SIG-M5 treated with dmso at 0.1 percent for 504 hours (cell line): ENCODE measurements around the gene TIPIN.
"Not testable (repeated sequence)": the region's sequence is repeated elsewhere in the genome, so short reads cannot be mapped to it uniquely, and the experiment has no call there.

Experiments
- DNase-seq: peaks from one replicate; lab custom pipeline; 2025; ENCODE audit not compliant: unreplicated experiment; lab: John Stamatoyannopoulos, UW

The TIPIN gene

DNA sequence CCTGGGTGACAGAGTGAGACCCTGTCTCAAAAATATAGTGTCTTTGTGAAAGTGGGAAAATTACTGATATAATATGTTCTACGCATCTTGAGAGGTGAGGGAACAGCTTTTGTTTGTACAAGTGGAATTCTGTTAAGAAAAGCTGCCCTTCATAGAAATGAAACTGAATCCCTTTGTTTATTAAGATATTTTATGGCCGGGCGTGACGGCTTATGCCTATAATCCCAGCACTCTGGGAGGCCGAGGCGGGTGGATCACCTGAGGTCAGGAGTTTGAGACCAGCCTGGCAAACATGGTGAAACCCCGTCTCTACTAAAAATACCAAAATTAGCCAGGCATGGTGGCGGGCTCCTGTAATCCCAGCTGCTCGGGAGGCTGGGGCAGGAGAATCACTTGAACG is 52.1 kb downstream of the TIPIN start:
- DNase-seq = not testable (repeated sequence)

DNA sequence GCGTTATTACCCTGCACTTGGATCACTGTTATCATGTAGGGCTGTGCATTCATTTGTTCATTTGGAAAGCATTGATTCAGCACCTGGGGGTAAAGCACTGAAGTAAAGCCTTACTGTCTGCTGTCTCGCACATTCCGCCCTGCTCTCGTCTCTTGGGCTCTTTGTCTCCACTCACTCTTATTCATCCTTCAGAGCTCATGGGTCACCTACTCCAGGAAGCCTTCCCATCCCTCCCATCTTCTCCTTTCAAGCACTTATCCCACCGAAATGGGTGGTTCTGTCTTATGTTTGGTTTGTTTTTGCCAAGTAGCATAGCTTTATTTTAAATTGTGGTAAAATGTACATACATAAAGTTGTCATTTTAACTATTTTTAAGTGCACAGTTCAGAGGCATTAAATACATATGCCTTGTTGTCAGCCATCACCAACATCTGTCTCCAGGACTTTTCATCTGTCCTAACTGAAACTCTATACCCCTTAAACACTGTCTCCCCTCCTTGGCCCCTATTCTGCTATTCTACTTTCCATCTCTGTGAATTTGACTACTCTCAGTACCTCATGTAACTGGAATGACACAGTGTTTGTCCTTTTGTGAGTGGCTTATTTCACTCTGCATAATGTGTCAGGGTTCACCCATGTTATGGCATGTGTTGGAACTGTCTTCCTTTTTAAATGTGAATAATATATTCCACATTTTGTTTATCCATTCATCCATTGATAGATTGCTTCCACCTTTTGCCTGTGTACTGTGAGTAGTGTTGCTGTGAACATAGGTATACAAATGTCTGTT is 53.8 kb downstream of the TIPIN start:
- no peak for DNase-seq

DNA sequence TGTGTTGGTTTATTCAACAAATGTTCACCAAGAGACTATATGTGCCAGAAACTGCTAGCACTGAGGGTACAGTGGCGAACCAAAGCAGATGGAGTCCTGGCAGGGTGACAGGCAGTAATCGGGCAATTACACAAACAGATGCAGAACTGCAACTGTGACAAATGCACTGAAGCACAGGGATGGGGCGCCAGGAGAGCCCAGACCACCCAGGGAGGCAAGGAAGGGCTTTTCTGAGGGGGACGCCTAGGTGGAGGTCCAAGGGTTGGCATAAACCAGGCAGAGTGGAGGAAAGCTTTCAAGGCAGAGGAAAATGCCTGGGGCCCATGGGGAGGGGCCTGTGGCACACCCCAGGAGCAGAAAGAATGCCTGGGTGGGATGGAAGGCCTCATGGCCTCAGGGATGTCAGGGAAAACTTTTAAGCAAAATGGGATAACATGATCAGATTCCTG is 57.7 kb downstream of the TIPIN start:
- no peak for DNase-seq

DNA sequence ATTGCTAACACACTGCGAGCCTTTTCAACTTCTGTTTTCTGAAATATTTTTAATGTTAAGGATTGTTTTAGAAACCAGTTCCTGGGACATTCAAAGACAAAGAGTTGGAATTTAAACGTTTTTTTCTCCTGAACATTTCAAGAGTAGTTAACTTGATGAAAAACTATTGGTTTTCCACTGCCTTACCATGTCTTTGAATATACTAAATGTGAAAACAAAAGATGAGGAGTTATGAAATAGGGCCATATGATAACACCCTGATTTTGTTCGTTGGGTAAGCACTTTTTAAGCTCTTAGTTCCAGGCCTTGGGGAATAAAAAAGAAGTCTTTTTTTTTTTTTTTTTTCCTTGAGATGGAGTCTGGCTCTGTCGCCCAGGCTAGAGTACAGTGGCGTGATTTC is 60.3 kb downstream of the TIPIN start:
- DNase-seq = no peak

DNA sequence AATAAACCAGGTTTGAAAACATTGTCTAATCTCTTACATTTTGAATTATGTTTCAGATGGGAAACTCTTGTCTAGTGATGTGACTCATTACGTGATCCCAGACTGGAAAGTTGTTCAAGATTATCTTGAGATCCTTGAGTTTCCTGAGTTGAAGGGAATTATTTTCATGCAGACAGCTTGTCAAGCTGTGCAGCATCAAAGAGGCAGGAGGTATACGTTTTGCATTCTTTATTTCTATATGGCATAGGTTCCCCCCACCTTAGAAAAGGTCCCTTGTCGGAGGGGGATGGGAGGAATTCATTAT is 61.6 kb downstream of the TIPIN start:
- no peak for DNase-seq

DNA sequence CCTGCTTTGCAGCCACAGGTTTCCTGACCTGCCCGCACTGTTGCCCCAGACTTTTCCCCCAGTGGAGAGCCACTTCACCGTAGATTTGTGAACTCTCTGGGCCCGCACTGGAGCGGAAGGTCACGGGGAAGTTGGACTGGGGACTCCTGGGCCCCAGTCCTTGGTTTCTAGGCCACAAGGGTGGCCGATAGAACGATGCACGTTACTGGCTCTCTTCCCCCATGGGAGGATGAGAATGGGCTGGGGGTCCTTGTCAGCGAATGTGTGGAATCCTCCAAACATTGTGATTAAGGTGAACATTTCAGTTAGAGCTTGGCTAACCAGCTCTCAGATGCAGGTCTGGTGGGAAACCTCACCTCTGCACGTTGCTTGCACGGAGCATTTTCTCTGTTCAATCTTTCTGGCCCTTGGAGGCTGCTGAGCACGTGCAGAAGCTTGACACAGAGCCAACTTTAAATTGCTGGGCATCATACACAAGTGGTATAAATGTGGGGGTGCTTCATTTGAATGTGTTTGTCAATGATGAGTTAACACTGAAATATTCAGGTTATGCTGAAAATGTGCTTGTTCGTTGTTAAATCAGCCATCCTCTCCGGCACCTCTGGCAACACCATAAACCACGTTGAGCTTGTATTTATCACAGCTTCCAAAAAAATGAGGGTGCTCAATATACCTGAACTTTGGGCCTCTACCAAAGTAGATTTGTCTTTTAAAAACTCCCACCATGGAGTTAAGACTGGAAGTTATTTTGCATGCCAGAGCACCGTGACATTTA is 62.1 kb downstream of the TIPIN start:
- peak; percentile 60 for DNase-seq

DNA sequence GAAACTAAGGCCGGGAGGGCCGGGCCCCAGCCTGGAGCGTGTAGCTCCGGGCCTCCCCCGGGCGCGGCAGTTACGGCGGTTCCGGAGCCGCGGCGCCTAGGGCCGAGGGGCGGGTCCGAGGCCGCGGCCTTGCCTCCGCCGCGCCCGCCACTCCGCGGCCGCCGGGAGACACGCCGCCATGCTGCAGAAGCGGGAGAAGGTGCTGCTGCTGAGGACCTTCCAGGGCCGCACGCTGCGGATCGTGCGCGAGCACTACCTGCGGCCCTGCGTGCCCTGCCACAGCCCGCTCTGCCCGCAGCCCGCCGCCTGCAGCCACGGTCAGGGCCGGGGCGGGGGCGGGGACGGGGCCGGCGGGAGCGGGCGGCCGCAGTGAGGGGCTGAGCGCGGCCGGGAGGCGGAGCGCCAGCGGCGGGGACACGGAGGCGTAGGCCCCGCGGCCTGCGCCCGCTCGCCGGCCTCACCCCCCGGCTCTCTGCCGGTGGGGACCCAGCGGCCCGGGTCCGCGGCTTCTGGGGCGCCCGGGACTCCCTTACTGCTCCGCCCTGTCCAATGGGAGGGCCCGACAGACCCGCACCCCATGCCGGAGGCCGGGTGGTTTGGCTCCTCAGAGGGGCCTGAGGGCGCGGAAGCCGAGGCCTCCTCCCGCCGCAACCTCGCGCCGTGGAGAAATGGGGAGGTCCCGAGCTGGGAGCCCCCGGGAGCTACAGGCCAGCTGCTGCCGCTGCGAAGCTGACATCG is 62.9 kb downstream of the TIPIN start, which contains the start of gene DIS3L:
DIS3L (plus strand) TSS at position 150 of the 738 bp plus-strand sequence; CDS start at position 179, 29 bp downstream.
- peak; percentile 60 for DNase-seq

DNA sequence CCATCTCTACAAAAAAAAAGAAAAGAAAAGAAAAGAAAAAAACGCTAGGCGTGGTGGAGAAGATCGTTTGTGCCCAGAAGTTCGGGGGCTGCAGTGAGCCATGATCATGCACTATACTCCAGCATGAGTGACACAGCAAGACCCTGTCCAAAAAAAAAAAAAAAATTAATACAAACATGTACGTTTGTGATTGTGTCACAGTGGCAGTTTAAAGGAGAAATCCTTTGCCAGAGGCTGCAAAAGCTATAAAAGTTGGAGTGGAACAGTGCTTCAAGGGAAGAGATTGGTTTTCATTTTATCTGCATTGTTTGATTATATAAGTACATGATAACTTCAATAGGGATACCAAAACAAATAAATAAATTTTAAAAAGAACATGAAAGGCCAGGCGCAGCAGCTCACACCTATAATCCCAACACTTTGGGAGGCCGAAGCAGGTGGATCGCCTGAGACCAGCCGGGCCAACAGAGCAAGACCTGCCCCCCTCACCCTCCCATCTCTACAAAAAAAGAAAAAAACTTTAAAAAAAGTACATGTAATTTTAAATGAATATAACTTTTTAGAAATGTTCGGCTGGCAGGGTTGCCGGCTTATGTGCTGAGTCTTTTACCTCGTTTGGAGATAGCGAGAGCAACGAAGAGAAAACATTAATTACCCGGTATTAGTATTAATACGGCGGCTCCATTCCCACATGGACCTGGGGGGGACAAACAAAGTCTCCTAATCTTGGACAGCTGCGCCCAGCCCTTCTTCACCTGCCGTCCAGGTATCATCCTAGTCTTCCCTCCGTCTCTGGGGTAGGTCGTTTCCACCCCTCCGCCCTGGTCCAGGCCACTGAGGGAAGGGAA is 63.7 kb downstream of the TIPIN start:
- DNase-seq = no peak

DNA sequence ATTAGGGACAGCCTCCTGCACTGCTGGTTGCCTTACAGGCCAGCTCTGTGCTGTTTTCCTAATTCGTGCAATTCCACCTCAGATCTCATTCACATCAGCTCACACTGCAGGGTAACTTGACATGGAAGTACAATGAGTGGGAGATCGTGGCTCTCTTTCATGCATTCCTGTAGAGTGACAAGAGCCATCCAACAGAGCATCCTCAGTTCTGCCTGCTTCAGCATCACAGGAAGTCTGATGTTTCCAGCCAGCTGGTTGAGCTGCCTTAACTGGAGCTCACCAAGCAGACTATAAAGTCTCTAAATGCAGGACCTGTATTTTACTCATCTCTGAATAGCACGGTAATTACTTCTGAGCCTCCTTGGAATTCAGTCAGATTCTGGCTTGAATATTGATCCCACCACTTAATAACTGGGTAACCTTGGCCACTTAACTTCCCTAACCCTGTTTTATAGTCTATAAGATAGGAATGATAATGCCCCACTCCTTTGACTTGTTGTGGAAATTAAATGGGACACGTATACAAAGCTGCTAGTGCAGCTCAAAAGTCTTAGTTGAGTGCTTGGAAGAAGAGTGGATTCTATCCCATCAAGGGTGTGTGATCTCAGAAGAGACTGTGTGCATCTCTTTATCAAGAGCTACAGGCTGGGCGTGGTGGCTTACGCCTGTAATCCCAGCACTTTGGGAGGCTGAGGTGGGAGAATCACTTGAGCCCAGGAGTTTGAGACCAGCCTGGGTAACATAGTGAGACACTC is 64.5 kb downstream of the TIPIN start:
- no peak for DNase-seq

DNA sequence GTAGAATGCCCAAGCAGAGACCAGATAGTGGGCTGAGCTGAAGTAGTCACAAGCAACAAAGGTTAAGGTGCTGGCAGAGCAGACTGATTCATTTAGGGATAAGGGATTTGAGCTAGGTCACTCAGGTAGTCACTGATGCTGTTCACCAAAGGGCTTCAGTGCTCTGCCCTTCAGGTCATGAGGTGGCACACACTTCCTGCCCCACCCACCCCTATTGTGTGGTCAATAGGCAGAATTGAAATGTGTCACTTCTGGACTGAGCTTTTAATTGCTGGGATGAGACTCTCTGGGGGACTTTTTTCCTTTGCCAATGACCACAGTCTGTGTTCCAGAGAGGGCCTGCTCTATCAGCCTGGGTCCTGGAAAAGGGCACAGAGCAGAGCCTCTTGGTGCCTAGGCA is 66.0 kb downstream of the TIPIN start:
- DNase-seq = no peak

DNA sequence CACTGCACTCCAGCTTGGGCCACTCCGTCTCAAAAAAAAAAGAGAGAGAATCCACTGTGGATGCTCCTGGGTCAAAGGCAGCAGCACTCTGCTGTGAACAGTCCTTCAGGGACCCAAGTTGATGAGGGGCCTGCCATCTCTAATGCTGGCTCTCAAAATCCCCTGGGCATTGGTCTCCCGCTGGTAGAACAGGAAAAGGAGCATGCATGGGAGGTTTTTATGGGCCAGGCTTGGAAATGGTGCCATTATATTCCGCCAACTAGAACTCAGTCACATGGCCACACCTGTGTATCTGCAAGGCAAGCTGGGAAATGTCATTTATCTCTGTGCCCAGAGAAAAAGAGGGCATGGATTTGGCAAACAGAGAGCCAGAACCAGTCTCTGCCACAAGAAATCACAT is 66.5 kb downstream of the TIPIN start:
- no peak for DNase-seq

DNA sequence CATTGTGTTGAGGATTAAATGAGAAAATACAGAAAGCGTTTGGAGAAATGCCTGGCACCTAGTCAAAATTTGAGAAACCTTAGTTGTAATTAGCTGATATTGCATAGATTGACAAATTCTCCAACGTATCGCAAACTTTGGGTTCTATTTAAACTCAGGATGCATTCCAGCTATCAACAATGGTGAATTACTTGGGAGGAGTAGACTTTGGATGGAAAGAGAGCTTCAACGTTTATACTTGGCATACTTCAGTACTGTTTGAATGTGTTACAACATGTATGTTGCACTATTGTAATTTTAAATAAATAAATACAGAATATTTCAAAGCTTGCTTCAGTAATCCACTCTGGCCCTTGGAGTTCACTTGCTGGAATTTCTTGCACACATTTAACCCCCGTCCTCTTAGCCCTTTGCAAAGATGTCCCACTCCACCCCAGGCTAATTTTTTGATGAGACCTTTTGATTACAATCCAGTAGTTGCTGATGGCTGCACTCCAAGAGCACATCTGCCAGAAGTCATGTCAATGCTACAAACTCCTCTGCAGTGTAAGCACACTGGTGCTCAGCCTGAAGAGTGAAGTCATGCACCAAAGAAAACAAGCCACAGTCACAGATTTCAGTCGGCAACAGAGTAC is 67.8 kb downstream of the TIPIN start:
- DNase-seq = no peak

DNA sequence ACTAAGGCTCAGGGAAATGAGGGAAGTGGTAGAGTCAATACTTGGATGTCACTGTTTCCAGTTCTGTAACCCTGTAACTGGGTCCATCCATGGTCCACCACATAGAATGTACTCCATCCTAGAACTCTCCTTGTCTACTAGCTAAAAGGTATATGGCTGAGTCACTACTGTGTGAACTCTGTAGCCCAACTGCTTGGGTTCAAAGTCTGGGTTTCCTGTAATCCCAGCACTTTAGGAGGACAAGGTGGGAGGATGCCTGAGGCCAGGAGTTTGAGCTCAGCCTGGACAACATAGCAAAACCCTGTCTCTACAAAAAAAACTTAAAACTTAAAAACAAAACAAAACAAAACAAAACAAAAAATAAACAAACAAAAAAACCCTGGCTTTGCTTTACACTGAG is 68.4 kb downstream of the TIPIN start:
- no peak for DNase-seq

DNA sequence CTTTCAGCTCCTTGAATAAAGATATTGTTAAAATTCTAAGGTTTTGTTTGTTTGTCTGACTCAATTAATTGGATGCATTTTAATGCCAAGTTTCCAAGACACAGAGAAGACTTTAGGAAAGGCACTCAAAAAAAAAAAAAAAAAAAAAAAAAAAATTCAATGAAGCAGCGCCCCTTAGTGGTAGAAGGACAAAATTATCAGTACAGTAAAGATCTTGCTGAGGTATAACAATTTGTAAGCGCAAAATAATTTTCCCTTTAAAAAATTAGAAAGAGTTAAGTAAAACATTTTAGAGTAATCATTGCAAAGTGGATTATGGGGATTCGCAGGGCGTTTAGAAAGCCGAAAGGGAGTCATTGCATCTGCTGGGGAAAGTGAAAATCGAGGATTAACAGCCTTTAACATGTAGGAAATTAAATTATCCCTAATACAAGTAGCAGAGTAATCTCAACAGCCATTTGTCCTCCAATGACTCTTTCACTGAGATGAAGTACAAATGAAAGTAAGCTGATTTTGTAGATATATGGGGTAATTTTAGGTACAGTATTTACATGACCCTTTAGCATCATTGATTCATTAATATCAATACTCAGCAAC is 68.9 kb downstream of the TIPIN start:
- DNase-seq = peak; percentile 48
